ENCODE results near the gene TCF7L1. TPM values are rescaled to one million over a fixed set of nuclear protein-coding genes. Genes with fewer than 3 reads are reported as not detected.

TCF7L1 gene
- polyA plus RNA-seq, 3 donors, result 0.05 to 0.09 TPM; not detected in 1

DNA sequence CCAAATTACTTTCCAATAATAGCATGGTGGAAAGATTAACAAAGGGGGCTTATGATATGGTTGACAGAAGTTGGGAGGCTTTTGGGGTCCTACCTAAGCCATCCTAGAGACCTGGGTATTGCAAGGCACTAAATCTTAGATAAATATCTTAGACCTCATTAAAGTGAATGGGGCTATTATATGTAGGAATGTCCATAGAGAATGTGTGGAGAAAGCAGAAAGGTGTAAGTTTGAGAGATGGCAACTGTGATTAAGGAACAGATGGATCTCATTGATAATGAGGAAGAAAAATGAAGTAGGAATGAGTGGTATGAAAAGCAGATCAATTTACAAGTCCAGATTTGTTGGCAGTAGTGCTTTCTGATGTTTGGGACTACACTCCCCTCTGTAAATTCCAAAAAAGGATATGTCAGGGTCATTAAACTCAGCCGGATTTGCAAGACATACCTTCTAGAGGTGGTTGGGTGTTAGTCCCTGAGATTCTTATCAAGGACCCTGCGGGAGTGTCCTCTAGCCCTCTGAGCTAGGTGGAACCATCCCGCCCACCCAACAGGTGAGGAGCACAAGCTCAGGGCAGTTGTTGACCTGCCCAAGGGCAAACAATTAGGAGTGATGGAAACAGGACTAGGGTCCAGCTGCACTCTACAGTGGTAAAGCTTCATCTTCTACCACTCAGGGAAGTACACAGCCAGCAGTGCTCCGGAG is 12.1 kb downstream of the TCF7L1 start:
- Histone ChIP-seq H3K36me3 (replicated peaks in 1 of 2; ENCODE audit: control insufficient read depth in 1 of 2, insufficient read depth in 2 of 2, low read length in 2 of 2) (no peaks in the 10 kb centered on the region), H2AFZ (ENCODE audit: insufficient read depth, low read depth, low read length, poor library complexity, severe bottlenecking) (no peak overlapping the region), H3K4me3 (replicated peaks in 1 of 3; ENCODE audit: low read depth in 2 of 3, low read length in 3 of 3) (no peak overlapping the region), H3K4me2 (replicated peaks; ENCODE audit: extremely low read depth, low read length, poor library complexity, severe bottlenecking) (no peak overlapping the region), H4K20me1 (ENCODE audit: insufficient read depth, low read length) (no peaks in the 10 kb centered on the region), H3K9me3 (replicated peaks in 1 of 2; ENCODE audit: control insufficient read depth in 1 of 2, insufficient read depth in 1 of 2, low read length in 2 of 2) (no peaks in the 10 kb centered on the region), H3K9ac (ENCODE audit: insufficient read depth, low read length, poor library complexity, severe bottlenecking) (no peak overlapping the region), H3K4me1 (ENCODE audit: control insufficient read depth in 1 of 2, insufficient read depth in 2 of 2, low read length in 2 of 2) (no peaks in the 10 kb centered on the region), H3K27me3 (ENCODE audit: control insufficient read depth in 2 of 2, insufficient read depth in 2 of 2, low read length in 2 of 2) (peaks cover 0 to 5% of the 10 kb centered on the region in 2 donors), H3K79me2 (ENCODE audit: insufficient read depth, low read length) (no peaks in the 10 kb centered on the region), H3K27ac (ENCODE audit: low read depth in 1 of 2, low read length in 2 of 2) (no peak overlapping the region)
- intact Hi-C loops (cut with micrococcal nuclease), result no loop called here
- H3K4me1 Mint-ChIP-seq, result no peaks in the 10 kb centered on the region
- DNase-seq, result no peak
- H3K9me3 Mint-ChIP-seq, result peaks cover 0 to 1% (median 0%) of the 10 kb centered on the region in 7 donors
- H3K27ac Mint-ChIP-seq, result no peak overlapping the region
- no peaks in the 10 kb centered on the region for H3K36me3 Mint-ChIP-seq
- H3K27me3 Mint-ChIP-seq (ENCODE audit: low read depth in 3 of 3), result peaks cover 9 to 21% (median 20%) of the 10 kb centered on the region in 3 donors
- WGBS (ENCODE audit: insufficient coverage), result 100% methylated on average over 2 of the region's 4 CpGs
- no peak overlapping the region for H3K4me3 Mint-ChIP-seq
- TF ChIP-seq, protein P1, sequence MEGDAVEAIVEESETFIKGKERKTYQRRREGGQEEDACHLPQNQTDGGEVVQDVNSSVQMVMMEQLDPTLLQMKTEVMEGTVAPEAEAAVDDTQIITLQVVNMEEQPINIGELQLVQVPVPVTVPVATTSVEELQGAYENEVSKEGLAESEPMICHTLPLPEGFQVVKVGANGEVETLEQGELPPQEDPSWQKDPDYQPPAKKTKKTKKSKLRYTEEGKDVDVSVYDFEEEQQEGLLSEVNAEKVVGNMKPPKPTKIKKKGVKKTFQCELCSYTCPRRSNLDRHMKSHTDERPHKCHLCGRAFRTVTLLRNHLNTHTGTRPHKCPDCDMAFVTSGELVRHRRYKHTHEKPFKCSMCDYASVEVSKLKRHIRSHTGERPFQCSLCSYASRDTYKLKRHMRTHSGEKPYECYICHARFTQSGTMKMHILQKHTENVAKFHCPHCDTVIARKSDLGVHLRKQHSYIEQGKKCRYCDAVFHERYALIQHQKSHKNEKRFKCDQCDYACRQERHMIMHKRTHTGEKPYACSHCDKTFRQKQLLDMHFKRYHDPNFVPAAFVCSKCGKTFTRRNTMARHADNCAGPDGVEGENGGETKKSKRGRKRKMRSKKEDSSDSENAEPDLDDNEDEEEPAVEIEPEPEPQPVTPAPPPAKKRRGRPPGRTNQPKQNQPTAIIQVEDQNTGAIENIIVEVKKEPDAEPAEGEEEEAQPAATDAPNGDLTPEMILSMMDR (IDR thresholded peaks at IDR 0.05), result no peak

DNA sequence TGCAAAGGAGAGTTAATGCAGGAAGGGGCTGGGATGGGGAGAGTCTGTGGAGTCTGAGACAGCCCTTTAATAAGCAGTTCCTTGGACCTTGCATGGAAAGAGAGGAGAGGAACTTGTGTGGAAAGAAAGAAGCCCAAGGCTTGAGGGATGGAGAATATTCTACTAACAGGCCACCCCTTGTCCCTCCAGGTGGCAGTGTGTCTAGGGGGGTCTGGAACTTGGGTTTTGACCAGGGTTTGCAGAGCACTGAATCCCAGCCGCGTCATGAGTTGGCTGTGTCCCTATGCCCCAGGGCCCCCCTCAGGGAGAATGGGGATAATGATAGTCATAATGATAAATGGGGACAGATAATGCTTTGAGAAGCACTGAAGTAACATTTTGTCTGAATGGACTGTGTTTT is 15.0 kb downstream of the TCF7L1 start:
- intact Hi-C loops (cut with micrococcal nuclease), result no loop called here
- TF ChIP-seq, protein P1 (IDR thresholded peaks at IDR 0.05), result no peak
- H3K27ac Mint-ChIP-seq, result no peak overlapping the region

More for the DNA sequence above, 15.0 kb downstream of the TCF7L1 start:
- no peak overlapping the region for H3K9ac ChIP-seq (ENCODE audit: insufficient read depth, low read length, poor library complexity, severe bottlenecking)
- H3K36me3 Mint-ChIP-seq, result no peaks in the 10 kb centered on the region
- H3K79me2 ChIP-seq (ENCODE audit: insufficient read depth, low read length), result no peaks in the 10 kb centered on the region
- no peaks in the 10 kb centered on the region for H3K36me3 ChIP-seq (replicated peaks in 1 of 2; ENCODE audit: control insufficient read depth in 1 of 2, insufficient read depth in 2 of 2, low read length in 2 of 2)
- H3K4me3 ChIP-seq (replicated peaks in 1 of 3; ENCODE audit: low read depth in 2 of 3, low read length in 3 of 3), result no peak overlapping the region
- H3K4me3 Mint-ChIP-seq, result no peak overlapping the region
- no peak for DNase-seq
- no peaks in the 10 kb centered on the region for H3K4me1 ChIP-seq (ENCODE audit: control insufficient read depth in 1 of 2, insufficient read depth in 2 of 2, low read length in 2 of 2)
- no peak overlapping the region for H2AFZ ChIP-seq (ENCODE audit: insufficient read depth, low read depth, low read length, poor library complexity, severe bottlenecking)
- WGBS (ENCODE audit: insufficient coverage), result 100% methylated on average over 2 of the region's 2 CpGs
- peaks cover 2 to 14% (median 13%) of the 10 kb centered on the region in 3 donors for H3K27me3 Mint-ChIP-seq (ENCODE audit: low read depth in 3 of 3)
- no peaks in the 10 kb centered on the region for H3K4me1 Mint-ChIP-seq
- no peak overlapping the region for H3K27ac ChIP-seq (ENCODE audit: low read depth in 1 of 2, low read length in 2 of 2)
- H3K9me3 Mint-ChIP-seq, result peaks cover 0 to 1% (median 0%) of the 10 kb centered on the region in 7 donors
- H3K4me2 ChIP-seq (replicated peaks; ENCODE audit: extremely low read depth, low read length, poor library complexity, severe bottlenecking), result no peak overlapping the region
- H3K9me3 ChIP-seq (replicated peaks in 1 of 2; ENCODE audit: control insufficient read depth in 1 of 2, insufficient read depth in 1 of 2, low read length in 2 of 2), result no peaks in the 10 kb centered on the region
- H3K27me3 ChIP-seq (ENCODE audit: control insufficient read depth in 2 of 2, insufficient read depth in 2 of 2, low read length in 2 of 2), result peaks cover 0 to 2% of the 10 kb centered on the region in 2 donors
- no peaks in the 10 kb centered on the region for H4K20me1 ChIP-seq (ENCODE audit: insufficient read depth, low read length)

Data from CD14-positive monocyte (primary cell).